Measurements from ENCODE around the gene IFNGR2. TPM values are rescaled to one million over a fixed set of nuclear protein-coding genes. Genes with fewer than 3 reads are reported as not detected.

IFNGR2 gene
- total and polyA plus RNA-seq, 2 donors (not counting 1 experiment from before 2014, with no cell fraction given): 96.0 to 108 TPM

DNA sequence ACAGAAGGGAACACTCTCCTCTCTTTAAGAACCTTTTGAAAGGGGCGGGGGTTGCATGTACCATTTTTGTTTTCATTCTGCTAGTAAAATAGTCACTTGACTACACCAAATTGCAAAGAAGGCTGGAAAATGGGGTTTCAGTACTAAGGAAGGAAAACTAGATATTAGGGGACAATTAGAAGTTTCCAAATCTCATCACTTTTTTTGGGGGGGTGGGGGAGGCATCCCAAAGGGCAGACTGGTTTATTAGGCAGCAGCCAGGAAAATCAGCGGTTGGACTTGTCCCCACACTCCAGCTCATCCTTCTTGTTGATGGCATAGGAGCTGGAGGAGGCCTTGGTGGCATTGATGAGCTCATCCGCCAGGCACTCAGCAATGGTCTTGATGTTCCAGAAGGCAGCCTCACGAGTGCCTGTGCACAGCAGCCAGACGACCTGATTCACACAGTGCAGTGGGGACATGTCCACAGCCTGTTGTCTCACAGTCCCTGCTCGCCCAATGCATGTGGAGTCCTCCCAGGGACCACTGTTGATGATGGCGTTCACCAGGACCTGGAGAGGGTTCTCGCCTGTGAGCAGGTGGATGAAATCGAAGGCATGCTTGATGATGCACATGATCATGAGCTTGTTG, 78.2 kb downstream of the IFNGR2 start:
- Mint-ChIP-seq H3K9me3 (ENCODE audit: insufficient read depth) (no peaks in the 10 kb centered on the region), H3K27ac (no peak overlapping the region), H3K4me3 (peak overlapping the region; percentile 94), H3K4me1 (peaks cover 17% of the 10 kb centered on the region), H3K27me3 (no peaks in the 10 kb centered on the region)
- intact Hi-C loops (cut with micrococcal nuclease): no loop called here
- Histone ChIP-seq H3K79me2 (ENCODE audit: control insufficient read depth, insufficient read depth, low read length) (peaks cover 10% of the 10 kb centered on the region), H3K27ac (ENCODE audit: low read length in 2 of 2) (no peak overlapping the region), H3K27me3 (replicated peaks in 1 of 4; ENCODE audit: control extremely low read depth in 1 of 4, control insufficient read depth in 3 of 4, insufficient read depth in 4 of 4, low read length in 3 of 4) (no peaks in the 10 kb centered on the region), H3K9me3 (ENCODE audit: control extremely low read depth in 1 of 3, control insufficient read depth in 2 of 3, insufficient read depth in 1 of 3, low read length in 2 of 3) (no peaks in the 10 kb centered on the region), H3K9ac (ENCODE audit: low read length) (no peak overlapping the region), H3K4me2 (replicated peaks; ENCODE audit: low read depth, low read length, poor library complexity, severe bottlenecking) (no peak overlapping the region), H3K4me3 (ENCODE audit: control extremely low read depth in 1 of 5, extremely low read depth in 1 of 5, insufficient read depth in 1 of 5, low read depth in 2 of 5, low read length in 4 of 5) (no peak overlapping the region), H4K20me1 (ENCODE audit: control insufficient read depth, insufficient read depth, low read length, poor library complexity, severe bottlenecking) (no peaks in the 10 kb centered on the region), H2AFZ (ENCODE audit: insufficient read depth, low read depth, low read length, poor library complexity, severe bottlenecking) (no peak overlapping the region), H3K36me3 (replicated peaks in 1 of 2; ENCODE audit: control extremely low read depth in 1 of 2, control insufficient read depth in 1 of 2, extremely low read depth in 1 of 2, insufficient read depth in 2 of 2, low read length in 1 of 2) (no peaks in the 10 kb centered on the region), H3K4me1 (ENCODE audit: control insufficient read depth in 2 of 2, insufficient read depth in 2 of 2, low read length in 2 of 2) (peaks cover 12 to 14% of the 10 kb centered on the region in 2 donors)
- WGBS (ENCODE audit: insufficient coverage): 94% methylated on average over 7 of the region's 9 CpGs
- ATAC-seq (ENCODE audit: low read depth): no peak
- TF ChIP-seq, protein P1, sequence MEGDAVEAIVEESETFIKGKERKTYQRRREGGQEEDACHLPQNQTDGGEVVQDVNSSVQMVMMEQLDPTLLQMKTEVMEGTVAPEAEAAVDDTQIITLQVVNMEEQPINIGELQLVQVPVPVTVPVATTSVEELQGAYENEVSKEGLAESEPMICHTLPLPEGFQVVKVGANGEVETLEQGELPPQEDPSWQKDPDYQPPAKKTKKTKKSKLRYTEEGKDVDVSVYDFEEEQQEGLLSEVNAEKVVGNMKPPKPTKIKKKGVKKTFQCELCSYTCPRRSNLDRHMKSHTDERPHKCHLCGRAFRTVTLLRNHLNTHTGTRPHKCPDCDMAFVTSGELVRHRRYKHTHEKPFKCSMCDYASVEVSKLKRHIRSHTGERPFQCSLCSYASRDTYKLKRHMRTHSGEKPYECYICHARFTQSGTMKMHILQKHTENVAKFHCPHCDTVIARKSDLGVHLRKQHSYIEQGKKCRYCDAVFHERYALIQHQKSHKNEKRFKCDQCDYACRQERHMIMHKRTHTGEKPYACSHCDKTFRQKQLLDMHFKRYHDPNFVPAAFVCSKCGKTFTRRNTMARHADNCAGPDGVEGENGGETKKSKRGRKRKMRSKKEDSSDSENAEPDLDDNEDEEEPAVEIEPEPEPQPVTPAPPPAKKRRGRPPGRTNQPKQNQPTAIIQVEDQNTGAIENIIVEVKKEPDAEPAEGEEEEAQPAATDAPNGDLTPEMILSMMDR (IDR thresholded peaks at IDR 0.05): no peak
- TF ChIP-seq EZH2 (IDR thresholded peaks at IDR 0.05; ENCODE audit: borderline replicate concordance, insufficient read depth, low read depth, low read length, poor library complexity, severe bottlenecking): no peak
- POLR2A ChIA-PET: interaction anchor here (2.7 kb wide), 1 partner anchor 9 kb away, joined by 44 read pairs; the partner anchor contains the start of gene DNAJC28
- peak; percentile 17 for DNase-seq
- CTCF ChIA-PET: interaction anchor here (1.0 to 2.6 kb wide), 5 partner anchors 7 to 541 kb away, joined by 3 to 18 read pairs (median 4); partner anchors contain the start of gene DNAJC28

Other genes with a start within 250 kb of the IFNGR2 start
- gene IFNAR2, start 173.5 kb upstream of the IFNGR2 start, total RNA-seq: 45.0 and 52.2 TPM in 2 replicates
- 33.0 and 33.2 TPM in 2 replicates for gene IFNAR2, start 173.5 kb upstream of the IFNGR2 start, polyA plus RNA-seq
- gene IL10RB, start 137.0 kb upstream of the IFNGR2 start, total RNA-seq: 32.5 and 35.5 TPM in 2 replicates
- gene IL10RB, start 137.0 kb upstream of the IFNGR2 start, polyA plus RNA-seq: 29.3 and 39.4 TPM in 2 replicates
- 55.7 and 57.7 TPM in 2 replicates for gene IFNAR1, start 78.4 kb upstream of the IFNGR2 start, total RNA-seq
- 14.8 and 71.7 TPM in 2 replicates for gene IFNAR1, start 78.4 kb upstream of the IFNGR2 start, polyA plus RNA-seq
- gene TMEM50B, start 76.6 kb downstream of the IFNGR2 start, total RNA-seq: 79.0 and 79.5 TPM in 2 replicates
- 52.6 and 88.4 TPM in 2 replicates for gene TMEM50B, start 76.6 kb downstream of the IFNGR2 start, polyA plus RNA-seq
- gene DNAJC28, start 88.3 kb downstream of the IFNGR2 start, total RNA-seq: 2.4 and 2.5 TPM in 2 replicates
- 0.17 and 0.30 TPM in 2 replicates for gene DNAJC28, start 88.3 kb downstream of the IFNGR2 start, polyA plus RNA-seq
- gene GART, start 138.7 kb downstream of the IFNGR2 start, total RNA-seq: 58.3 and 65.3 TPM in 2 replicates
- gene GART, start 138.7 kb downstream of the IFNGR2 start, polyA plus RNA-seq: 8.6 and 8.7 TPM in 2 replicates
- 441 and 463 TPM in 2 replicates for gene SON, start 139.6 kb downstream of the IFNGR2 start, total RNA-seq
- 92.0 and 107 TPM in 2 replicates for gene SON, start 139.6 kb downstream of the IFNGR2 start, polyA plus RNA-seq
- gene DONSON, start 185.3 kb downstream of the IFNGR2 start, total RNA-seq: 6.0 and 6.3 TPM in 2 replicates
- gene DONSON, start 185.3 kb downstream of the IFNGR2 start, polyA plus RNA-seq: 6.2 and 7.0 TPM in 2 replicates
- 60.6 and 66.9 TPM in 2 replicates for gene CRYZL1, start 238.3 kb downstream of the IFNGR2 start, total RNA-seq
- 27.7 and 30.6 TPM in 2 replicates for gene CRYZL1, start 238.3 kb downstream of the IFNGR2 start, polyA plus RNA-seq
- 2.4 and 2.5 TPM in 2 replicates for gene ITSN1, start 239.1 kb downstream of the IFNGR2 start, total RNA-seq
- 0.31 and 0.37 TPM in 2 replicates for gene ITSN1, start 239.1 kb downstream of the IFNGR2 start, polyA plus RNA-seq

Measured in B cell (primary cell).